Retinal pigment epithelial cell (primary cell): ENCODE data around the gene CST9.
"Not testable (repeated sequence)": the region's sequence is repeated elsewhere in the genome, so short reads cannot be mapped to it uniquely, and the experiment has no call there.

ENCODE experiments used
- DNase-seq: peaks from one replicate; pipeline ENCODE4 v3.0.0-alpha.2; 2010; ENCODE audit warnings: low read depth
- H3K4me3 ChIP-seq: 2 replicates; pipeline ENCODE4 v1.5.1; 2011; ENCODE audit warnings: mild to moderate bottlenecking, low read length, control low read depth, moderate library complexity
- TF ChIP-seq, protein P1 (sequence below): conservative IDR thresholded peaks from 2 replicates; pipeline ENCODE4 v1.5.1; 2011; ENCODE audit warnings: low read depth, low read length, control low read depth, inconsistent platforms

CST9 gene

DNA sequence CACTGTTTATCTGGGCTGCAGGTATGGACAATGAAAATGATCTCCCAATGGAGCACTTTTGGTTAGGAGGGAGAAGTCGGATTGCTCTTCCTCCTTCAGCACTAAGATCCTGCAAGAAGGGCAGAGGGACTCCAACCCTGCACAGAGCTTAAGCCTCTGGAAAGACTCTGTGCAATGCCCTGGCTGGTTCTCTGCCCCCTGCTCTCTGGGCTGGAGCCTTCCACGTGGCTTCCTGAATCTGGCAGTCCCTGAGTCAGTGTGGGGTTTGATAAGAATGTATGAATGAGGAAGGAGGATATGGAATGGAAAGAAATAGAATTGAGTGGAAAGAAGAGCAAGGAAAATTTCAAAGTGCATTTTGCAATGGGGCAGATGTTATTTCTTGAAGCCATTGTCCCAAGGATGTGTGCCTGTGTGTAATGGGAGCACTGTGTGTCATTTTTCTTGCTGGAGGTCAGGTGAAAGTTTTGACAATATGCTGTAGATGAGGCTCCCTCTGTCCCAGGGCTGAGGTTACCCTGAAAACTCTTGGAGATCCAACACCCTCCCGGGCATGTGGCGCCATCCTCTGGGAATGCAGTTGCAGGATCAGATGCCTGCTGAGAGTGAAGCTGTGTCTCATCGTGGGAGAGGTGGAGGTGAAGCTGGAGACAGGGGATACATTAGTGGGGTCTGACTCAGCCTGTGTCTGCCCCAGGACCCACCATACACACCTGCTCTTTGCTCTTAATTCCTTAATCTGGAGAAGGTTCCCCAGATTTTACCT, 21.1 kb downstream of the CST9 start:
- no peak overlapping the region for H3K4me3 ChIP-seq
- TF ChIP-seq, protein P1, sequence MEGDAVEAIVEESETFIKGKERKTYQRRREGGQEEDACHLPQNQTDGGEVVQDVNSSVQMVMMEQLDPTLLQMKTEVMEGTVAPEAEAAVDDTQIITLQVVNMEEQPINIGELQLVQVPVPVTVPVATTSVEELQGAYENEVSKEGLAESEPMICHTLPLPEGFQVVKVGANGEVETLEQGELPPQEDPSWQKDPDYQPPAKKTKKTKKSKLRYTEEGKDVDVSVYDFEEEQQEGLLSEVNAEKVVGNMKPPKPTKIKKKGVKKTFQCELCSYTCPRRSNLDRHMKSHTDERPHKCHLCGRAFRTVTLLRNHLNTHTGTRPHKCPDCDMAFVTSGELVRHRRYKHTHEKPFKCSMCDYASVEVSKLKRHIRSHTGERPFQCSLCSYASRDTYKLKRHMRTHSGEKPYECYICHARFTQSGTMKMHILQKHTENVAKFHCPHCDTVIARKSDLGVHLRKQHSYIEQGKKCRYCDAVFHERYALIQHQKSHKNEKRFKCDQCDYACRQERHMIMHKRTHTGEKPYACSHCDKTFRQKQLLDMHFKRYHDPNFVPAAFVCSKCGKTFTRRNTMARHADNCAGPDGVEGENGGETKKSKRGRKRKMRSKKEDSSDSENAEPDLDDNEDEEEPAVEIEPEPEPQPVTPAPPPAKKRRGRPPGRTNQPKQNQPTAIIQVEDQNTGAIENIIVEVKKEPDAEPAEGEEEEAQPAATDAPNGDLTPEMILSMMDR, result no peak
- DNase-seq, result no peak

DNA sequence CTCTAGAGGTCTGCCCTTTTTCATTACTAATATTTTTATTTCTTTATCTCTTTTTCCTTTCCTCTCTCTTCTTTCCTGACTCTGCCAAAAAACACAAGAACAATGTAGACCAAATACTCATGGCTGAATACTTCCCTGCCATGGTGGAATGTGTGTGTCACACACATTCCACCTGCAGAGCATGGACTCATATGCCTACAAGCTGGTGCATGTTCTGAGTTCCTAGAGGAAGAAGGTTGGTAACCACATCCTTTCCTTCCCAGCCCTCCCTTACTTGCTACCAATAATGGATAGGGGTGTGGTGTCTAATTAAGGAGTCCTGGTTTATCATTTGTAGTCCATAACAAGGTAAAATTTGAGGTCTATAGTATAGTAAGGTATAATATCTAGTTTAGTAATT, 22.2 kb downstream of the CST9 start:
- no peak for DNase-seq
- no peak overlapping the region for H3K4me3 ChIP-seq
- TF ChIP-seq, protein P1, result no peak

DNA sequence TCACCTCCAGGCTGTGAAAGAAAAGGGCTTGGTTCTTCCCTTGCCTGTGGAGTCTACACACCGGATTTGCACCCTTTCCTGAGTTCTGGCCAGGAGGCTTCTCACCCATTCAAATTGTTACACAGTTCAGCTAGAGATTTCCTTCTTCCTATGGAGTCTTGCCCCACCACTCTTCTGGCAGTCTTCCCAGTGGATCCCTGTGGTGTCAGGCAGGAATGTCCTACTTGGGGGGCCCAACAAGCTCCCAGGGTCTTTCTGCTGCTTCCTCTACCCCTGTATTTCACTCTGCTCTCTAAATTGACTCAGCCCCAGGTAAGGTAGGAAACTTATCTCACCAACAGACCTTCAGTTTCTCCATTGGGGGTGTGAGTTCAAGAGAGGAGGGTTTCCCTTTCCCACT, 23.4 kb downstream of the CST9 start:
- no peak overlapping the region for H3K4me3 ChIP-seq
- DNase-seq, result no peak
- TF ChIP-seq, protein P1, result no peak

DNA sequence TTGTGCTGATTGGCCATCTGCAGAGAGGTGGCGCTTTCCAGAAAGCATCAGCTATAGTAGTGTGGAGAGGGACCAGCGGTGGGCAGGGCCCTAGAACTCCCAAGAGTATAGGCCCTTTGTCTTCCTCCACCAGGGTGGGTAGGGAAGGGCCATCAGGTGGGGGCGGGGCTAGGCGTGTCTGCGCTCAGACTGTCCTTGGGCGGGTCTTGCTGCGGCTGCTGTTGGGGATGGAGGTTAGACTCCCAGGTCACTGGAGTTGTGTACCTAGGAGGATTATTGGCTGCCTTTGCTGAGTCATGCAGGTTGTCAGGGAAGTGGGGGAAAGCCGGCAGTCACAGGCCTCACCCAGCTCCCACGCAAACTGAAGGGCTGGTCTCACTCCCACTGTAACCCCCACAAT, 23.9 kb downstream of the CST9 start:
- not testable (repeated sequence) for DNase-seq, H3K4me3 ChIP-seq

DNA sequence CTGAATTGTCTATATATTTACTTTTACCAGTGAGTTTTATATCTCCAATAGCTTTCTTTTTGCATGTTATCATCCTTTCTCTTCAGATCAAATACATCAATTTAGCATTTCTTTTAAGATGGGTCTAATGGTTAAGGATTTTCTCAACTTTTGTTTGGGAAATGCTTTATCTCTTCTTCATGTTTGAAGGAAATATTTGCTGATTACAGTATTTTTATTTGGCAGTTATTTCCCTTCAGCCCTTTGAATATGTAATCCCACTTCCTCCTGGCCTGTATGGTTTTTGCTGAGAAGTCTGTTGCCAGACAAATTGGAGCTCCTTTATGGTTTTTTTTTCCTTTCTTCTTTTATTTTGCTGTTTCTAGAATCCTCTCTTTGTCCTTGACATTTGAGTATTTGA, 30.7 kb downstream of the CST9 start:
- no peak for DNase-seq
- H3K4me3 ChIP-seq, result no peak overlapping the region
- TF ChIP-seq, protein P1, result no peak

DNA sequence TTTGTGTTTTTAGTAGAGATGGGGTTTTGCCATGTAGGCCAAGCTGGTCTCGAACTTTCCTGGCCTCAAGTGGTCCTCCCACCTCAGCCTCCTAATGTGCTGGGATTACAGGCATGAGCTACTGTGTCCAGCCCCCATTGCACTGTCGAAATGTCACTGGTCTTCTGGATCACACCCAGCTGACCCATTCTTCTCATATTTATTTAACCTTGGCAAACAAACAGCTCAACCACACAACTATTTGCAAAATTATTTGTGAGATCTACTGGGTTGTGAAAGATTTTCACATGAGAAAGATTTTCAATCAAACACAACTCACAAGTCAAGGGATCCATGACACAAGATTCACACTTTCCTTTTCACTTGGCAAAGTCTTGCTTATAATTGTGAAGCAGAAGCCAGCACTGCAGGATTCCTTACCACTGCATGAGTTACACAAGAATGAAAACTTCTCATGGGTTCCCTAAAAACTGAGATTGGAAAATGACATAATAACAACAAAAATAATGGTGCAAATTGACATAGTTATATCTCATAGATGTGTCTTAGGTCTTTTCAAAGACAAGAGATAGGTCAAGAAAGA, 35.4 kb downstream of the CST9 start:
- no peak for DNase-seq
- H3K4me3 ChIP-seq, result no peak overlapping the region
- TF ChIP-seq, protein P1, result no peak

DNA sequence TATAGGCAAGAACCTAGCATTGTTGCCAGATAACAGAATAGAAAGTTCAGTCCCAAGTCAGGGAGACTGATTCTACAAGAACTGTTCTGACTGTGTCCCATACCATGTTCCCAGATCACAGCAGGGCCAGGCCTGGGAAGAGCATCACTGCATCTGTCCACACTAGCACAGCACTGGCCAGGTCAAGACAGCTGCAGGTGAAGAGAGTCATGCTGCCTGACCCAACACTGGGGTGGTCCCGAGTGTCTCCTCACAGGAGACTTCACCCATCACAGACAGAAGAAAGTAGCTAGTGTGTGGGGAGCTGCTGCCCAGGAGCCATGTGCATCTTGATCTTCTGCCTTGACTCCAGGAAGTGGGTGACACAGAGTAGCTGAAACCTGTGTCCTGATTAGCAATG, 36.1 kb downstream of the CST9 start:
- TF ChIP-seq, protein P1, result no peak
- DNase-seq, result no peak
- no peak overlapping the region for H3K4me3 ChIP-seq
